ENCODE measurements around the gene KIF2C.
"Not testable (repeated sequence)": the region's sequence is repeated elsewhere in the genome, so short reads cannot be mapped to it uniquely, and the experiment has no call there.

KIF2C gene

GRCh38 chr1:44739307-44740178, at the start of gene KIF2C:
TSS of gene KIF2C (plus strand) at chr1:44739837. CDS start at chr1:44739933, 96 bp downstream.
- DNase-seq: peak; percentile 99 to 100

DNA sequence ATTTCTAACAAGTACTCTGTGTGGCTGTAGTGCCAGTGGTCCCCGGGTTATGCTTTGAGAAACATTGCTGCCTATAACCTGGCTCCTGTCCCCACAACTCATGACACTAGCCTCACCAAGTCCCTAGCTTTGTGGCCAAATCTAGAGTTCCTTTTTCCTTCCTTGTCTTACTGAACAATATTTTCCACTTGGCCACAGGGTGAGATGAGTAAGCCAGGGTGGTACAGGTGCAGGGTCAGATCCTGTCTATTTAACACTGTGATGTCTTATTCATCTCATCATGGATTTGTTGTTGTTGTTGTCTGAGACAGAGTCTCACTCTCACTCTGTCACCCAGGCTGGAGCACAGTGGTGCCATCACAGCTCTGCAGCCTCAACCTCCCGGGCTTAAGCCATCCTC, 46.5 kb upstream of the KIF2C start:
- DNase-seq: no peak

GRCh38 chr1:44693900-44694299, 45.7 kb upstream of the KIF2C start:
- DNase-seq: no peak

GRCh38 chr1:44694863-44695478, 44.7 kb upstream of the KIF2C start:
- no peak for DNase-seq

DNA sequence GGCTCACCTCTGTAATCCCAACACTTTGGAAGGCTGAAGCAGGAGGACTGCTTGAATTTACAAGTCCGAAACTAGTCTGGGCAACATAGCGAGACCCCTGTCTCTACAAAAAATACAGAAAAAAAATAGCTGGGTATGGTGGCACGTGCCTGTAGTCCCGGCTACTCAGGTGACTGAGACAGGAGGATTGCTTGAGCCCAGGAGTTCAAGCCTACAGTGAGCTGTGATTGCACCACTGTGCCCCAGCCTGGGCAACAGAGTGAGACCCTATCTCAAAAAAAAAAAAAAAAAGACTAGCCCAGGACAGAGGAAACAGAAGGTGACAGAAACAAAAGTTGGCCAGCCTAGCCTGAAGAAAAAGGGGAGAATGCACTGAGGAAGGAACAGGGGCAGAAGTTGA, 44.0 kb upstream of the KIF2C start:
- no peak for DNase-seq

- no peak for DNase-seq
These were observed 43.5 kb upstream of the KIF2C start for GRCh38 chr1:44696101-44696500.

- DNase-seq: peak; percentile 24 to 43
These were observed 42.8 kb upstream of the KIF2C start for GRCh38 chr1:44696789-44697345.

DNA sequence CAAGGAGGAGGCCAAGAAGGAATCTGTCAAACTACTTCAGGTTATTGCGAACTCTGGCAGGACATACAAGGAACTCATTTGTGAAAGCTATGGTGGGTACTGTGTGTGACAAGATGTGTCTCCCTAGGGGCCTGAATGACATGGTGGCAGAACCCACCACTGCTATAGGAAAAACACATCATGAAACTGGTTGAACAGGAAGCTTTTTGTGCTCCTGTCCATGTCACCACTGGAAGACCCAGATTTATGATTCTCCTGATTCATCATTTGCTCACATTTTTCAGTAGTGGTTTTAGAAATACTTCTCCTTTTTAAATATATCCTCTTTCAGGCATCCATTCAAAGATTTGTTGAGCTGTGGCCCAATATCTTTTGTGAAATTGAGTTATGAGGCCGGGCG, 41.5 kb upstream of the KIF2C start:
- DNase-seq: no peak

GRCh38 chr1:44699375-44699774, 40.3 kb upstream of the KIF2C start:
- DNase-seq: not testable (repeated sequence)

DNA sequence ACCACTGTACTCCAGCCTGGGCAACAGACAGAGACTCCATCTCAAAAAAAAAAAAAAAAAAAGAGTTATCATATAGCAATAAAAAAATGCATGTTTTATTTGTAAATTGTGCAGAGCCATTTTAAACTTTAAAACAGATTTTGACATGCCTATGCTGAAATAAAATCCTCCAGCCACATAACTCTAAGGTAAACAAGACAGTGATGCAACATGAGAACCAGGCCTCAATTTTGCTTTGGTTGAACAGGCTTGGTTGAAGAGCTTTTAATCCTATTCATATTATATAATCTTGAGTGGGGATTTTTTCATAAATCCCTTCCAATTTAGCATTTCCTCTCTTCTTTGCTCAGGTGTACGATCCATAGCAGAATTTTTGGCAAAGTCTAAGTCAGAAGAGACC, 39.1 kb upstream of the KIF2C start:
- no peak for DNase-seq

GRCh38 chr1:44701141-44701573, 38.5 kb upstream of the KIF2C start:
- DNase-seq: no peak

DNA sequence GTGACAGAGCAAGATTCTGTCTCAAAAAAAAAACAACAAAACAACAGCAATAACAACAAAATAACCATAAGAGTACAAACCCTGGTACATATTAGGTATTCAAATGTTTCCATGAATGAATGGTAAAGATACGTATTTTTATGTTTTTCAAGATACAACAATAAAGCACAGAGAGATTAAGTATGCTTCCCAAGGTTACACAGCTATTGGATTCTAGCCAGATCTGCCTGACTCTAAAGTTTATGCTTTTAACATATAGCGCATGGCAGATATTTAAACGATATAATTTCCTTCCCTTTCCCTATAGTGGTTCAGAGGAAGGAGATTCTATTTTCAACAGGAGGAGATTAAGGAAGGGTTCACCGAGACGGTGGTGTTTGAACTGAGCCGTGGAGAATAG, 34.2 kb upstream of the KIF2C start:
- no peak for DNase-seq

DNA sequence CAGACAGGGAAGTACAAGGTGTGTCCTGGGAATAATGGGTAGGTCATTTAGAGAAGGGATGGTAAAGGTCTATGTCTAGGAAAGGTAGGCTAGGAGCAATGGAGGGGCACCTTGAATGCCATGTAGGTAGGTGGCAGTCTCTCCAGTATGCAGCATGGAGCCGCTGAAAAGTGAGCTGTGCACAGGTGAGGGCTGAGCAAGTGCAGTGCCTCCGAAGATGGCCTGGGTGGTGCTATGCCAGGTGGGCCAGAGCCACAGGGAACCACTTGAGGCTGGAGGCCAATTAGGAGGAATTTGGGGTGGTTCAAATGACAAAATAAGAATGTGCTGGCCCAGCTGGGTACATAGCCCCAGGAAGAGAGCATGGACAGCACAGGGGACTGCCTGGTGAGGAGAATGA, 33.7 kb upstream of the KIF2C start:
- DNase-seq: no peak

- no peak for DNase-seq
These were observed 32.3 kb upstream of the KIF2C start for GRCh38 chr1:44707112-44707881.

- DNase-seq: peak; percentile 29 to 51
These were observed 31.4 kb upstream of the KIF2C start for GRCh38 chr1:44707959-44708831.

GRCh38 chr1:44713321-44713781, 26.3 kb upstream of the KIF2C start:
- DNase-seq: no peak

DNA sequence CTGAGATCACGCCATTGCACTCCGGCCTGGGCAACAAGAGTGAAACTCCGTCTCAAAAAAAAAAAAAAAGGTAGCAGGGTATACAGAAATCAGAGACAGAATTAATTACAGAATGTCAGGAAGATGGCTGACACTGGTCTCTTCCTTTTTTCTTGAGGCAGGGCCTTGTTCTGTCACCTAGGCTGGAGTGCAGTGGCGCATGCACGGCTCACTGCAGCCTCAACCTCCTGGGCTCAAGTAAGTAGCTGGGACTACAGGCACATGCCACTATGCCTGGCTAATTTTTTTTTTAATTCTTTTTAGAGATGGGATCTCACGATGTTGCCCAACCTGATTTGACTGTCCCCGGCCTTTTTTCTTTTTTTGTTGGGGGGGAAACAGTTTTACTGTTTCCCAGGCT, 25.1 kb upstream of the KIF2C start:
- DNase-seq: no peak

- peak; percentile 63 to 75 for DNase-seq
These were observed 24.6 kb upstream of the KIF2C start for GRCh38 chr1:44714944-44715571.

DNA sequence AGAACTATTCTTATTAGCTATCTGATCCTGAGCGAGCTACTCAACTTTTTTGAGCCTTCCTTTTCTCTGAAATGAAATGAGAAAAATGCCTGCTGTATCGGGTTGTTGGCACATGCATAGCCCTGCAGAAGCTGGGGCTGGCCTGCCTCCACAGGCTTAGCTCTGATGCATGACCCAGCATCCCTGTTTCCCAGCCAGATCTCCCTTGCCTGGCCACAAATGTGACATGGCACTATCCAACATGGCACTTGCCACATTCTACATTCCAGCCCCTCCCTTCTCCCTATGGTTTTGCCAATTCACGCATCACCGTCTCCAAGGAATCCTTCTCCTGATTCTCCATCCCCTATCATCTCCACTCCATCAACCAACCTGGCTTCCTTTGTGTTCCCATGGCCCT, 22.5 kb upstream of the KIF2C start:
- no peak for DNase-seq

GRCh38 chr1:44717653-44718052, 22.0 kb upstream of the KIF2C start:
- no peak for DNase-seq

- DNase-seq: no peak
These were observed 21.5 kb upstream of the KIF2C start for GRCh38 chr1:44718091-44718490.

GRCh38 chr1:44719318-44719717, 20.3 kb upstream of the KIF2C start:
- DNase-seq: no peak

All from activated CD4-positive, alpha-beta T cell treated with anti-CD3 and anti-CD28 coated beads, Interleukin-2, amount 50 U/mL, for 48 hours (primary cell).